Upper lobe of left lung (tissue), 6 donors: ENCODE data around the gene CADPS. TPM values are rescaled to one million over a fixed set of nuclear protein-coding genes. Genes with fewer than 3 reads are reported as not detected.

Experiments used
- ATAC-seq, 2 donors: fragments of 200-7000 bp; cut with Tn5 transposase; one replicate each; pipeline ENCODE4 v1.9.1; 2022; ENCODE audit warnings: mild to moderate bottlenecking in 2 of 2, moderate library complexity in 2 of 2; ENCODE audit not compliant: low FRiP score in 2 of 2
- DNase-seq, 2 donors: peaks; one replicate each; pipeline ENCODE4 v3.0.0-alpha.2; 2019 to 2020
- H3K27ac ChIP-seq, 4 donors: fragments of 200-600 bp; sonication (generic); one replicate each; pipeline ENCODE4 v1.5.1; 2016 to 2019
- H3K27me3 ChIP-seq, 4 donors: fragments of 200-600 bp; sonication (generic); one replicate each; pipeline ENCODE4 v1.5.1; 2017 to 2019
- H3K36me3 ChIP-seq, 4 donors: fragments of 200-600 bp; sonication (generic); one replicate each; pipeline ENCODE4 v1.5.1; 2016 to 2019
- H3K4me1 ChIP-seq, 4 donors: fragments of 200-600 bp; sonication (generic); one replicate each; pipeline ENCODE4 v1.5.1; 2018 to 2019
- H3K4me3 ChIP-seq, 4 donors: fragments of 200-600 bp; sonication (generic); one replicate each; pipeline ENCODE4 v1.5.1; 2017 to 2019; ENCODE audit warnings: mild to moderate bottlenecking in 2 of 4, moderate library complexity in 1 of 4
- H3K9me3 ChIP-seq, 4 donors: fragments of 200-600 bp; sonication (generic); one replicate each; pipeline ENCODE4 v1.5.1; 2018 to 2019
- CTCF ChIP-seq, 6 experiments: fragments of 450-650 bp in 4 of 6; fragments of 200-600 bp in 2 of 6; sonication (generic) in 2 of 6; IDR thresholded peaks; one replicate each; pipeline ENCODE4 v1.5.1; 2016 to 2019; ENCODE audit warnings: antibody characterized with exemption in 6 of 6
- EP300 ChIP-seq, 4 donors: sonication (generic); formaldehyde crosslinking; IDR thresholded peaks; one replicate each; pipeline ENCODE4 v1.5.1; 2017; ENCODE audit warnings: antibody characterized with exemption in 4 of 4, control low read depth in 2 of 4
- POLR2A ChIP-seq, 4 donors: fragments of 450-650 bp; IDR thresholded peaks; one replicate each; pipeline ENCODE4 v1.5.1; 2016 to 2017; ENCODE audit warnings: antibody characterized with exemption in 4 of 4, mild to moderate bottlenecking in 2 of 4
- POLR2AphosphoS5 ChIP-seq, 2 donors: sonication (generic); formaldehyde crosslinking; IDR thresholded peaks; one replicate each; pipeline ENCODE4 v1.5.1; 2017; ENCODE audit warnings: antibody characterized with exemption in 2 of 2
- WGBS, 2 donors: methylation state at CpG; one replicate each; pipeline ENCODE4 v1.1.5; 2017 to 2018; 5-methylcytosine and 5-hydroxymethylcytosine counted together
- total RNA-seq, 6 donors: library from RNA; depleted of rRNA in 4 of 6; stranded (reverse); fragments of >200 nt in 4 of 6; gene quantifications; one replicate each; pipeline versions ENCODE4 v1.1.0 to v1.2.1, GENCODE V29; 2016 to 2021
- donor health status: DM: no; HTN: no; CAD: no; lungs with moderate emphysema.
- donor health status: DM: no; HTN: yes; CAD: no; lungs with severe emphysema.

The CADPS gene
- total RNA-seq, 6 donors from 2014 or later = 0.29 to 1.5 (median 1.2) TPM; not detected in 3

- Histone ChIP-seq H3K27me3 (no peaks in the 10 kb centered on the region), H3K27ac (no peak overlapping the region), H3K9me3 (no peaks in the 10 kb centered on the region), H3K4me1 (no peaks in the 10 kb centered on the region), H3K36me3 (no peaks in the 10 kb centered on the region), H3K4me3 (no peak overlapping the region)
- TF ChIP-seq POLR2A (IDR thresholded peaks at IDR 0.05) (no peak), POLR2AphosphoS5 (IDR thresholded peaks at IDR 0.05) (no peak), CTCF (IDR thresholded peaks at IDR 0.05) (no peak), EP300 (IDR thresholded peaks at IDR 0.05) (no peak)
- no peak for DNase-seq
- ATAC-seq = no peak
- WGBS, 2 donors = 49 to 69% methylated on average over 2 of the region's 2 CpGs
Measured at GRCh38 chr3:62688050-62688449, 187.2 kb downstream of the CADPS start.

DNA sequence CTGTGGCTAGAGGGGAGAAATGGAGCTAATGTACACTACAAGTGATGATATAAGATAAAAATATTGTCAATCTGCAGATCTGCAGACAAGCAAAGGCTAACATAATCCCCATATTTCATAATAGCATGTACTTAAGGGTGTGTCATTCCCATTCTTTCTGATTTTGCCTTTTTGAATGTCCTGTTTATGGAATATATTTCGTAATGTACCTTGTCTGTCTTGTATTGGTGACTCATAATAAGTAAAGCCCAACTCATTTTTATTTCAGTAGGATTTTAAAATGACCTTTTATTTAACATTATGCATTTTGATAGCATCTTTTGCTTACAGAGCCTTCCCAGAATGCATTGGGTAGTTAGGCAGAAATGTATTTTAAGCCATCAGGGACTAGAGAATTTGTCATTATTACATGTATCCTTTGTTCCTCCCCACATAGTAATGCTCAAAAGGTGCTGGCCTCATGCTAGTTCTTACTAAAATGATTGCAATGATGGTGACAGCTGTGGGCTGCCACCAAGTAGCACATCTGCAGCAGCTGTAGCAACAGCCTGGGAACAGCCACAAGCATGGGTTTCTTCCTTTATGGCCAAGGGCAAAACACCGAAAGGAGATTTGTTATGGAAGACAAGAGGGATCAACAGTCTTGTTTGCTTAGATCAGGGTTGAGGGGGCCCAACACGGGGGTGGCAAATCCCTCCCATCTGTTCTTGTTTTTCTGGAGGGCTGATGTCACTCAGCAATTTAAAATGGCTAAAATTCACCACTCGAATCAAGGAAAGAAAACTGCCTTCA is 188.5 kb downstream of the CADPS start:
- Histone ChIP-seq H3K4me3 (no peak overlapping the region), H3K27ac (no peak overlapping the region), H3K36me3 (no peaks in the 10 kb centered on the region), H3K4me1 (no peaks in the 10 kb centered on the region), H3K27me3 (no peaks in the 10 kb centered on the region), H3K9me3 (no peaks in the 10 kb centered on the region)
- WGBS, 2 donors = 39 to 42% methylated on average over 4 of the region's 4 CpGs
- ATAC-seq = no peak
- no peak for DNase-seq
- TF ChIP-seq EP300 (IDR thresholded peaks at IDR 0.05) (no peak), POLR2A (IDR thresholded peaks at IDR 0.05) (no peak), POLR2AphosphoS5 (IDR thresholded peaks at IDR 0.05) (no peak), CTCF (IDR thresholded peaks at IDR 0.05) (no peak)

GRCh38 chr3:62682826-62683225 is 192.4 kb downstream of the CADPS start:
- Histone ChIP-seq H3K27ac (no peak overlapping the region), H3K36me3 (no peaks in the 10 kb centered on the region), H3K9me3 (no peaks in the 10 kb centered on the region), H3K4me1 (no peaks in the 10 kb centered on the region), H3K4me3 (no peak overlapping the region), H3K27me3 (no peaks in the 10 kb centered on the region)
- 81 to 91% methylated on average over 2 of the region's 2 CpGs for WGBS, 2 donors
- no peak for TF ChIP-seq POLR2A (IDR thresholded peaks at IDR 0.05)
- no peak for TF ChIP-seq CTCF (IDR thresholded peaks at IDR 0.05)
- TF ChIP-seq EP300 (IDR thresholded peaks at IDR 0.05) = no peak
- no peak for TF ChIP-seq POLR2AphosphoS5 (IDR thresholded peaks at IDR 0.05)
- no peak for ATAC-seq
- DNase-seq = no peak

DNA sequence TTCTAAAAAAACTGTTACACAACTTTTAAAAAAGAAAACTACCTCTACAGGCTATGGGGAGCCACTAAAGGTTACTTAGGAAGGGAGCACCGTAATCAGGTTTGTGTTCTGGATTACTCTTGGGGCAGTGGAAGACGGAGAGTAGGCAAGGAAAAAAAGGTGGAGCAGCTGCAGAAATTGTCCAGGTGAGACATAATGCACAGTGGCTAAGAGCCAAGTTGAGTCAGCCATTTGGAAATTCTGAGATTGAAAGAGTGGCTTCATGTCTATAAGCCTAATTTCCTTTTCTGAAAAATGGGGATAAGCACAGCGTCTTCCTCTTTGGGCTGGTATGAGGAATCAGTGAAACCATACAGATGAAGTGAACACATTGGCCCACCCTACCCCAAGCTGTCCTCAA is 195.2 kb downstream of the CADPS start:
- DNase-seq = no peak
- Histone ChIP-seq H3K9me3 (no peaks in the 10 kb centered on the region), H3K36me3 (no peaks in the 10 kb centered on the region), H3K4me3 (no peak overlapping the region), H3K4me1 (no peaks in the 10 kb centered on the region), H3K27ac (no peak overlapping the region), H3K27me3 (no peaks in the 10 kb centered on the region)
- ATAC-seq = no peak
- TF ChIP-seq CTCF (IDR thresholded peaks at IDR 0.05) (no peak), EP300 (IDR thresholded peaks at IDR 0.05) (no peak), POLR2AphosphoS5 (IDR thresholded peaks at IDR 0.05) (no peak), POLR2A (IDR thresholded peaks at IDR 0.05) (no peak)
- 83 to 86% methylated on average over 3 of the region's 3 CpGs for WGBS, 2 donors

DNA sequence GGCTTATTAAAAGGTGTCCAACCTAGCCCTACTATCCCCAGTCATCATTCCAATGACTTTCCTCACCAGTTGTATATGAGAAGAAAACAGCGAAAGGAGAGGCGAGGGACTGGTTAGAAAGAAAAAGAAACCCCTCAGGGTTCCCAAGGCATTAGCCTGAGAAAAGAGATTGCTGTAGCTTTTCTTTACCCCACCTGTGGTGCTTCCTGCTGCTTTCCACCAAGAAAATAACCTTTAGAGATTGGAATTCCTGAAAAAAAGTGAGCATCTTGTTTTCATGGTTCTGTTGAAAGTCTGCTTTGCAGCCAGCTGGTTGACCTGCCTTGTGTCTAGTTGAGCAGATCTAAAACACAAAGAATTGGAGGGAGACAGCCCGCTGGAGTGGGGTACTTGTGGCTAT is 196.4 kb downstream of the CADPS start:
- Histone ChIP-seq H3K9me3 (no peaks in the 10 kb centered on the region), H3K4me1 (no peaks in the 10 kb centered on the region), H3K27ac (no peak overlapping the region), H3K4me3 (no peak overlapping the region), H3K27me3 (no peaks in the 10 kb centered on the region), H3K36me3 (no peaks in the 10 kb centered on the region)
- no peak for TF ChIP-seq POLR2AphosphoS5 (IDR thresholded peaks at IDR 0.05)
- TF ChIP-seq EP300 (IDR thresholded peaks at IDR 0.05) = no peak
- no peak for TF ChIP-seq POLR2A (IDR thresholded peaks at IDR 0.05)
- no peak for TF ChIP-seq CTCF (IDR thresholded peaks at IDR 0.05)
- 58 to 73% methylated on average over 3 of the region's 3 CpGs for WGBS, 2 donors
- no peak for ATAC-seq
- no peak for DNase-seq
